GM21367 (cell line): ENCODE results near the gene PTPRD.

Experiments
- ATAC-seq: cut with Tn5 transposase; IDR thresholded peaks from one replicate; pipeline ENCODE4 v1.9.1; 2021; ENCODE audit not compliant: unreplicated experiment

Gene PTPRD

GRCh38 chr9:10272830-10273229 is 340.0 kb downstream of the PTPRD start:
- no peak for ATAC-seq

- no peak for ATAC-seq
These were observed 344.0 kb downstream of the PTPRD start for GRCh38 chr9:10268531-10269485.

- no peak for ATAC-seq
These were observed 347.6 kb downstream of the PTPRD start for GRCh38 chr9:10265153-10265631.

GRCh38 chr9:10260501-10260900 is 352.3 kb downstream of the PTPRD start:
- ATAC-seq: no peak

GRCh38 chr9:10259668-10260067 is 353.1 kb downstream of the PTPRD start:
- no peak for ATAC-seq

GRCh38 chr9:10255758-10256157 is 357.0 kb downstream of the PTPRD start:
- ATAC-seq: no peak

- ATAC-seq: no peak
These were observed 358.5 kb downstream of the PTPRD start for GRCh38 chr9:10254338-10254737.

GRCh38 chr9:10253341-10253740 is 359.5 kb downstream of the PTPRD start:
- no peak for ATAC-seq

- ATAC-seq: no peak
These were observed 360.6 kb downstream of the PTPRD start for GRCh38 chr9:10252174-10252573.

GRCh38 chr9:10251490-10251889 is 361.3 kb downstream of the PTPRD start:
- no peak for ATAC-seq

GRCh38 chr9:10250219-10250618 is 362.6 kb downstream of the PTPRD start:
- no peak for ATAC-seq

- no peak for ATAC-seq
These were observed 363.9 kb downstream of the PTPRD start for GRCh38 chr9:10248890-10249289.

- ATAC-seq: no peak
These were observed 370.5 kb downstream of the PTPRD start for GRCh38 chr9:10242255-10242654.

- ATAC-seq: no peak
These were observed 374.7 kb downstream of the PTPRD start for GRCh38 chr9:10238087-10238486.

GRCh38 chr9:10237584-10237983 is 375.2 kb downstream of the PTPRD start:
- no peak for ATAC-seq

GRCh38 chr9:10236161-10236560 is 376.6 kb downstream of the PTPRD start:
- ATAC-seq: no peak

- ATAC-seq: no peak
These were observed 377.4 kb downstream of the PTPRD start for GRCh38 chr9:10235376-10235775.

GRCh38 chr9:10232352-10232930 is 380.4 kb downstream of the PTPRD start:
- ATAC-seq: no peak

- ATAC-seq: no peak
These were observed 382.3 kb downstream of the PTPRD start for GRCh38 chr9:10230512-10230911.

- ATAC-seq: no peak
These were observed 384.7 kb downstream of the PTPRD start for GRCh38 chr9:10228082-10228481.

- ATAC-seq: no peak
These were observed 385.8 kb downstream of the PTPRD start for GRCh38 chr9:10226996-10227395.

- ATAC-seq: no peak
These were observed 400.1 kb downstream of the PTPRD start for GRCh38 chr9:10212702-10213101.
